CD1c-positive myeloid dendritic cell (primary cell): ENCODE data around the gene SDK1.
A peak's percentile ranks its signal among the peaks of the same experiment; 100 is the strongest.
"Not testable (repeated sequence)": the region's sequence is repeated elsewhere in the genome, so short reads cannot be mapped to it uniquely, and the experiment has no call there.

Experiments
- DNase-seq: peaks from one replicate; pipeline ENCODE4 v3.0.0-alpha.2; 2016; ENCODE audit errors: extremely low spot score

Gene SDK1

GRCh38 chr7:4225881-4226523 lies 925.0 kb downstream of the SDK1 start:
- DNase-seq: no peak

DNA sequence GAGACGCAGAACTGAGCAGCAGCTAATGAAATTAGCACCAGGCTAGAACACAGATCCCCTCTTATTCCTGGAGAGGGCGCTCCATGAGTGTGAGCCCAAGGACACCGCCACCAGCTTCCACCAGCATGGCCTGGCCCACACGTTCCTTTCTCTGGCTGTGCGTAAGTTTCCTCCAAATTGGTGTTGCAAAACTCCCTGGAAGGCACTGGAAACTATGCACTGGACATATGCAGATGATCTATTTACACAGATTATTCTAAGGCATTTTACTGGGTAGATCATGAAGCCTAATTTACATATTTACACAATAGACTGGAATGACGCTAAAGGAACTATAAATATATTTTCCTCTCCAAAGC lies 925.5 kb downstream of the SDK1 start:
- peak; percentile 3 for DNase-seq

DNA sequence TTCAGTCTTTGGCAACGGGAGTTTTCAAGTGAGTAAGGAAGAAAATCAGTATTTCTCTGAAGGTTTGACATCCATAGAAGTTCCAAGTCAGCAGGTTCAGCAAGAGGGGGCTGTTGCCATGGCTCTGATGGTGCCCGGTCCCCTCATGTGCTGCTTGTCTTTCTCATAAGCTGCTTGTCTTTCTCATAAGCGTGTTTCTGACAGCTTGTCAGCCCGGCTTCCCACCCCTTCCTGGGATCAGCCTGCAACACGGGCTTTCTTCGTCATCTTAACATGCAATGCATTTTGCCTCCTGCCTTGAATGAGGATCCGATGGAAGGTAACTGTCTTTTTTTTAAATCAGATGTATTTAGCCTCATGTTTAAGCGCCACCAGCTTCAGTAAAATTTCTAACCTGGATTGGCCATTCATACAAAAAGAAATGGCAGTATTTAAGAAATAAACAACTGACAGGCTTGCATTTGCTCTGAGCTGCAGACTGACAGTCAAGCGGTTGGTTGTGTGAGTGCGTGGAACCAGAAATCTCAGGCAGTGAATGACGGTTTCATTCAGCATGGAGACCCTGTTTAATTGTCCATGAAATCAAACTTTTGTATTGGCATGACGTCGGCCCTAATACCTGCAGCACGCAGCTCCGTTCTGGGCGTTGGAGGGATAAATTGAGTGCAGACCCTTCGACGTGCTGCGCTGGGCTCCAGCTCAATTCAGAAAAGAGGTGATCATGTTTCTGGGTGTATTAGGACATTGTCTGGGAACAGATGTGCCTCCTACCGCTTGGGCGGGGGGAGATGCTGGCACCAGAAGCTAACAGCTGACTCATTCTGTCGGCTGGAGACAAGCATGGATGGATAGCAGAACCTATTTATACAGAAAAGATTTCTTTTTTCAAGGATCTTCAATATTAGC lies 926.3 kb downstream of the SDK1 start:
- DNase-seq: no peak

- DNase-seq: no peak
These were observed 929.3 kb downstream of the SDK1 start for GRCh38 chr7:4230352-4230751.

GRCh38 chr7:4233146-4233545 lies 932.1 kb downstream of the SDK1 start:
- DNase-seq: no peak

DNA sequence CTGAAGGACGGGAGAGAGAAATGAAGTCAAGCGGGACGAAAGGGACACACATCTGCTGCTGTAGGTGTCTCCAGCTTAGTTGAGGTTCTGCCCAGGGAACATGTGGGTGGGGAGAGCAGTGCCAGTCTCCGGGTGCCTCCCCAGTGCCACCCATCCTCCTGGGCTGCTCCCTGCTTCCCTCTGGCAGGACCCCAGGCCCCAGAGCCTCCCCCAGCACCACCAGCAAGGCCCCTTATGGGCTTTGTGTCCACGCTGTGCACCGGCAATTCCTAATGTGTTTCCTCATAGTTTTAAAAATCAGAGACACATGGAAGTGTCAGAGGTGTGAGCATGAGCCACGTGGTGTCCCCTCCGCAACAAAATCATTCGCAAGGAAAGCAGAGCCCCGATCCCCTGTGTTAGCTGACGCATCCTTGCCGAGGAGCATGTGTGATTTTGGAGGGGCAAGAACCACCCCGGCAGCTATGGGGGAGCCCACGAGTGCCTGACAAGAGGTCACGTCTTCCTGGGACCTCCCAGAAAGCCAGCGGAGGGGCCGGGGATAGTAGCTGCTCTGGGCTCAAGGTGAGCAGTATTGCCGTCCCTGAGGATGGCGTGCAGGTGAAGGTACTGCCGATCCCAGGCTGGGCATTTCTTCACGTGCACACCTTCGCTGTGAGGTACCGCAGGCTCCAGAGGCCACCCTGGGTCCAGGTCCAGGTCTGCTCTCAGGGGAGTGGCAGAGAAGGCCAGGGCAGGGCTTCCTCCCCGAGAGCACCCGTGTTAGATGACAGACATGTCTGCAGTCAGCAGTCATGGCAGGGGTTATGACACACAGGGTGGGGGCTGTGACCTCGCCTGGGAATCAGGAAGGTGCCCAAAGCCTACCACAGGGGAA lies 932.8 kb downstream of the SDK1 start:
- DNase-seq: no peak

- no peak for DNase-seq
These were observed 933.4 kb downstream of the SDK1 start for GRCh38 chr7:4234498-4234855.

GRCh38 chr7:4234886-4235285 lies 933.8 kb downstream of the SDK1 start:
- DNase-seq: no peak

- DNase-seq: no peak
These were observed 934.5 kb downstream of the SDK1 start for GRCh38 chr7:4235596-4235995.

DNA sequence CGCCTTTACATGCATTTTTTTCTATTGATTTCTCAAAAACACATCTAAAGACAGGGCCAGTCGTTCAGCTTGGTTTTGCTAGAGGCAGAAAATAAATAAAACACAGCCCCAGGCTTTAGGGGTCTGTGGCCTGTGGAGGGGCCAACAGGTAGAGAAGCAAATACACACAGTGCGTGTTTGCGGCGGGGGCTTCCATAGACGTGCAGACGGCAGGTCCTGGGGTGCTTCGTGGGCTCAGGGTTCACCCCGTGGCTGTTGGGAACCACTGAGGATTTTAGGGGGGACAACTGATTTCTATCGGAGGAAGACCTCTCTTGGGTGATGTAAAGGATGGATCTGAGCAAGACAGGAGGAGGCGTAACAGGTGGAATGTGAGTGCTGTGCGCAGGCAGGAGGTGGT lies 935.3 kb downstream of the SDK1 start:
- no peak for DNase-seq

- DNase-seq: not testable (repeated sequence)
These were observed 935.8 kb downstream of the SDK1 start for GRCh38 chr7:4236873-4237272.

GRCh38 chr7:4237296-4238235 lies 936.5 kb downstream of the SDK1 start:
- DNase-seq: no peak

DNA sequence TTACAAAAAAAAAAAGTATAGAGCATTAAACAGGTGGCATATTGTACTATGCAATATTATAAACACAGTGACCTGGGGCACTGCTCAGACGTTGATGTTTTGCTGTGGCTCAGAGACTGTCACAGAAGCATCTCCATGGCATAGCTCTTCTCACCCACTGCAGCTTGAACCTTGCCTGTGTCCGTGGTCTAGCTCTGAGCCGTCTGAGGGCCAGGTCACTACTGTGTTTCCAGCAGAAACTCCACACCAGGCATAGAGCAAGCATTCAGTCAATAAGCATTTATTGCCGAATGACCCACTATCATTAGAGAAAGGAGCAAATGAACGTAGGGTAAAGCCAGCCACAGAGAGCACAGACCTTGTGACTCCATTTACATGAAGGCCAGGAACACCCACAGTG lies 937.8 kb downstream of the SDK1 start:
- DNase-seq: no peak

GRCh38 chr7:4240042-4240441 lies 939.0 kb downstream of the SDK1 start:
- DNase-seq: no peak

DNA sequence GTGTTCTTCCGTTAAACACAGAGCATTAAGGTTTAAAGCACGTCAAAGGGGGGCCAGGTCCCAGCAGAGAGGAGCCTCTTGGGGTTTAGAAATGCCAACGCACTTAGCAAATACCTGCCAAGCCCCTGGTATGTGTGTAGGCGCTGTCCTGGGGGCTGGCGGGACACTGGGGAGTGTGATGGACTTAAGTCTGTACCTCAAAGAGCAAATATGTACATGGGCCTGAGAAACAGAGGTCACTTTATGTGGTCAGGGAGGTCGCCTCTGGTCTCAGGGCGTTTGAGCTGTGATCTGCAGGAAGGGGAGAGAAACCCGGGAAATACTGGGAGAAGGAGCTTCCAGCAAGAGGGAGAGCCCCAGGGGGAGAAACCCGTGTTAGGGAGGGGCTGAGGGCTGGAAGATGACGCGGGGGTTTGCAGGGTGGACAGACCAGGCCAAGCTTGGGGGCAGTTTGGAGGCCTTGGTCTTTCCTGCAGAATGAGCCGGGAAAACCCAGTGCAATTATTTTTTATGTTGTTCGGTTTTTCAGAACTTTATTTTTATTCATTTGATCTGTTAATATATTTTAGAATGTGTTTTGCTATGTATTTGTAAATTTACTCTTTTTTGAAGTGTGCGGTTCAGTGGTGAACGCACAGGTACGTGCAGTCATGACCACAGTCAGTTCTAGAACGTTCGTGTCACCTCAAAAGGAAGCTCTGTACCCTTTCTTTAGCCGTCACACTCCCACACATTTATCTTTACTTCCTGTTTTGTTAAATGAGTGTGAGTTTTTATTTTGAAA lies 939.7 kb downstream of the SDK1 start:
- no peak for DNase-seq

- no peak for DNase-seq
These were observed 940.2 kb downstream of the SDK1 start for GRCh38 chr7:4241304-4241612.

DNA sequence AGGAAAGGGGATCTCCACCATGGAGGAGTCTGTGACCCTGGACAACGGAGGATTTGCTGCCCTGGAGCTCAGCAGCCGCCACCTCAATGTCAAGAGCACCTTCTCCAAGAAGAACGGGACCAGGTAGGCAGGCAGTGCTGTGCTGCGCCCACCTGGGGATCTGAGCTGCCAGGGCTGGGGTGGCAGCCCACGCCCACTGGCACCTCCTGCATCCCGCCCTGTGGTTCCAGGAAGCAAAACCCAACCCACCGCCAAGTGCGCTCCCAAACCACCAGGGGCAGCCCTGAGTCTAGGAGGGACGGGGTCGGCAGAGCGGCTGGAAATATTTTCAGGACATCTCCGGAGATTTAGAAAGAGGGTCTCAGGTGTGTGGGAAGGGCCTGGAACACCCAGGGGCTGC lies 940.7 kb downstream of the SDK1 start:
- DNase-seq: no peak

- DNase-seq: no peak
These were observed 941.7 kb downstream of the SDK1 start for GRCh38 chr7:4242706-4243105.

GRCh38 chr7:4244041-4244440 lies 943.0 kb downstream of the SDK1 start:
- DNase-seq: no peak

GRCh38 chr7:4244635-4245034 lies 943.6 kb downstream of the SDK1 start:
- no peak for DNase-seq
